ENCODE measurements around the gene TMED7.
"Not testable (repeated sequence)": the region's sequence is repeated elsewhere in the genome, so short reads cannot be mapped to it uniquely, and the experiment has no call there.

TMED7 gene
- long read RNA-seq, transcript TMED7-201 (3 exons, 3,757 nt) = major isoform, 276 of 286 reads
- long read RNA-seq, partial matches to known transcripts = 5 of 286 reads
- long read RNA-seq, other reads (novel, unspliced or antisense) = 3 of 286 reads

DNA sequence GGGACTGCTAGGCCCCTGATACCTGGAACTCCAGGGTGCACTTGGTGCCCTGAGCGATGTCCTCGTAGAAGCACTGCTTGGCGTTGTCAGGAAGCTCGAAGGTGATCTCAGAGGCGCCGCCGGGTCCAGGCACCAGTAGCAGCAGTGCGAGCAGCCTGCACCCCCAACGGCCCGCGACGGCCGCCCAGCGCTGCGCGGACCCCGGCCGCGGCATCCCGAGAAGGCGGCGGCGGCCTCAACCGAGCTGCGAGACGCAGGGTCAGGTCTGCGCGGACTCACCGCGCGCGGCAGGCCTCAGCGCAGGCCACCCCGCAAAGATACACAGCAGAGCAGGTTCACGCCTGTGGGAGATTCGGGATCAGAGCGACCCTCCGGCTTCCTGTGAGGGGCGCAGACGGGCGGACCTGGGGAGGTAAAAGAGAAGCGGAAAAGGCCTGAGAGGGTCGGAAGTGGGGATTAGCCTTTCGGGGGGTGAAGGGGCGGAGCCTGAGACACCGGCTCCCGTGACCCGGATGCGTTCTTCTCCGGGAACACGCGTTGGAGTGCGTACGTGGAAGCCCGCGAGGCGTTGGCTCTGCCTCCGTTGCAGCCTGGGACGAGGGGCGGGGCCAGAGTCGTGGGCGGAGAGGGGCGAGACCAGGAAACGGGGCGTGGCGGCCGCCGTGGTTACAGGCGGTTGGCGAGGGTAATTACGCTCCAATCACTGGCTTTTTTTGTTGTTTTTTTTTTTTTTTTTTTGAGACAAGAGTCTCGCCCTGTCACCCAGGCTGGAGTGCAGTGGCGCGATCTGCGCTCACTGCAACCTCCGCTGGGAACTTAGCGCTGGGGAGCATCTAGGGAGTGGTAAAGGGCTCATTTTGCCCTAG, at the start of gene TMED7:
TMED7 (minus strand) TSS at position 458 of the 866 bp plus-strand sequence; CDS start at position 214, 244 bp downstream.
- TF ChIP-seq REST (IDR thresholded peaks at IDR 0.05; ENCODE audit: insufficient replicate concordance, low read depth) (no peak), POLR2AphosphoS5 (IDR thresholded peaks at IDR 0.05; ENCODE audit: low read depth) (peak; percentile 19; the same call in 1 of the 2 replicates), GABPA (IDR thresholded peaks at IDR 0.05; ENCODE audit: low read depth) (peak; percentile 71)
- peak within 1 kb of the TSS; percentile 72 for H3K4me3 ChIP-seq (replicated peaks; ENCODE audit: insufficient read depth, low read length)
- peak; percentile 78 to 96 for DNase-seq (ENCODE audit: low read depth in 1 of 2, low spot score in 1 of 2)
- no peaks in the 10 kb centered on the region for H3K27me3 ChIP-seq (ENCODE audit: insufficient read depth, poor library complexity, severe bottlenecking)
- H3K27ac ChIP-seq (replicated peaks) = peak within 1 kb of the TSS; percentile 87

- H3K27me3 ChIP-seq (ENCODE audit: insufficient read depth, poor library complexity, severe bottlenecking); H3K4me3 ChIP-seq (replicated peaks; ENCODE audit: insufficient read depth, low read length); DNase-seq (ENCODE audit: low read depth in 1 of 2, low spot score in 1 of 2); H3K27ac ChIP-seq (replicated peaks): not testable (repeated sequence)
Measured at GRCh38 chr5:115674782-115675181, 48.9 kb upstream of the TMED7 start.

- Histone ChIP-seq H3K27ac (replicated peaks) (no peak overlapping the region), H3K27me3 (ENCODE audit: insufficient read depth, poor library complexity, severe bottlenecking) (no peaks in the 10 kb centered on the region), H3K4me3 (replicated peaks; ENCODE audit: insufficient read depth, low read length) (no peak overlapping the region)
- TF ChIP-seq GABPA (IDR thresholded peaks at IDR 0.05; ENCODE audit: low read depth) (no peak), POLR2AphosphoS5 (IDR thresholded peaks at IDR 0.05; ENCODE audit: low read depth) (no peak), REST (IDR thresholded peaks at IDR 0.05; ENCODE audit: insufficient replicate concordance, low read depth) (no peak), SPI1 (IDR thresholded peaks at IDR 0.05; ENCODE audit: borderline replicate concordance, low read depth) (no peak)
- TF ChIP-seq, protein P1, sequence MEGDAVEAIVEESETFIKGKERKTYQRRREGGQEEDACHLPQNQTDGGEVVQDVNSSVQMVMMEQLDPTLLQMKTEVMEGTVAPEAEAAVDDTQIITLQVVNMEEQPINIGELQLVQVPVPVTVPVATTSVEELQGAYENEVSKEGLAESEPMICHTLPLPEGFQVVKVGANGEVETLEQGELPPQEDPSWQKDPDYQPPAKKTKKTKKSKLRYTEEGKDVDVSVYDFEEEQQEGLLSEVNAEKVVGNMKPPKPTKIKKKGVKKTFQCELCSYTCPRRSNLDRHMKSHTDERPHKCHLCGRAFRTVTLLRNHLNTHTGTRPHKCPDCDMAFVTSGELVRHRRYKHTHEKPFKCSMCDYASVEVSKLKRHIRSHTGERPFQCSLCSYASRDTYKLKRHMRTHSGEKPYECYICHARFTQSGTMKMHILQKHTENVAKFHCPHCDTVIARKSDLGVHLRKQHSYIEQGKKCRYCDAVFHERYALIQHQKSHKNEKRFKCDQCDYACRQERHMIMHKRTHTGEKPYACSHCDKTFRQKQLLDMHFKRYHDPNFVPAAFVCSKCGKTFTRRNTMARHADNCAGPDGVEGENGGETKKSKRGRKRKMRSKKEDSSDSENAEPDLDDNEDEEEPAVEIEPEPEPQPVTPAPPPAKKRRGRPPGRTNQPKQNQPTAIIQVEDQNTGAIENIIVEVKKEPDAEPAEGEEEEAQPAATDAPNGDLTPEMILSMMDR (IDR thresholded peaks at IDR 0.05; ENCODE audit: insufficient read depth, low read length) = no peak
- no peak for DNase-seq (ENCODE audit: low read depth in 1 of 2, low spot score in 1 of 2)
Measured at GRCh38 chr5:115673596-115673995, 47.8 kb upstream of the TMED7 start.

GRCh38 chr5:115671939-115672338, 46.1 kb upstream of the TMED7 start:
- DNase-seq (ENCODE audit: low read depth in 1 of 2, low spot score in 1 of 2) = no peak
- Histone ChIP-seq H3K4me3 (replicated peaks; ENCODE audit: insufficient read depth, low read length) (no peak overlapping the region), H3K27me3 (ENCODE audit: insufficient read depth, poor library complexity, severe bottlenecking) (no peaks in the 10 kb centered on the region), H3K27ac (replicated peaks) (no peak overlapping the region)
- no peak for TF ChIP-seq REST (IDR thresholded peaks at IDR 0.05; ENCODE audit: insufficient replicate concordance, low read depth)

Data from HL-60 (cell line).